Ectodermal cell (in vitro differentiated cells): ENCODE measurements around the gene AQP5.

Experiments
- H3K27ac ChIP-seq: 2 replicates; pipeline ENCODE4 v1.7.0; 2013; ENCODE audit warnings: mild to moderate bottlenecking, low read depth, low read length; ENCODE audit not compliant: insufficient read depth, poor library complexity, severe bottlenecking
- H3K27me3 ChIP-seq: 2 replicates; pipeline ENCODE4 v1.7.0; 2013; ENCODE audit warnings: mild to moderate bottlenecking, low read length; ENCODE audit not compliant: insufficient read depth, control insufficient read depth, poor library complexity, severe bottlenecking
- H3K36me3 ChIP-seq: one replicate; pipeline ENCODE4 v1.7.0; 2013; ENCODE audit warnings: low read length; ENCODE audit not compliant: control insufficient read depth, insufficient read depth
- H3K4me1 ChIP-seq: one replicate; pipeline ENCODE4 v1.7.0; 2013; ENCODE audit warnings: low read length; ENCODE audit not compliant: control insufficient read depth, insufficient read depth
- H3K4me3 ChIP-seq: 2 replicates; pipeline ENCODE4 v1.7.0; 2013; ENCODE audit warnings: low read depth, low read length, control low read depth; ENCODE audit not compliant: insufficient read depth
- H3K9me3 ChIP-seq: 2 replicates; pipeline ENCODE4 v1.7.0; 2013; ENCODE audit warnings: mild to moderate bottlenecking, low read length, moderate library complexity; ENCODE audit not compliant: control insufficient read depth
- WGBS, 2 experiments: methylation state at CpG; one replicate each; pipeline ENCODE4 v1.1.7; 2013; ENCODE audit warnings: missing lambda C conversion rate in 2 of 2; 5-methylcytosine and 5-hydroxymethylcytosine counted together

AQP5 gene

GRCh38 chr12:49949866-49950265 lies 11.8 kb upstream of the AQP5 start:
- H3K4me1 ChIP-seq: no peaks in the 10 kb centered on the region
- H3K36me3 ChIP-seq: no peaks in the 10 kb centered on the region
- no peak overlapping the region for H3K4me3 ChIP-seq
- H3K9me3 ChIP-seq: no peaks in the 10 kb centered on the region
- H3K27ac ChIP-seq: no peak overlapping the region
- WGBS, 2 experiments: 93 to 98% methylated on average over 3 of the region's 3 CpGs
- H3K27me3 ChIP-seq: peaks cover 7% of the 10 kb centered on the region

- H3K27ac ChIP-seq: no peak within 1 kb of the TSS
- H3K36me3 ChIP-seq: no peaks in the 10 kb centered on the region
- no peaks in the 10 kb centered on the region for H3K4me1 ChIP-seq
- peaks cover 4% of the 10 kb centered on the region for H3K27me3 ChIP-seq
- WGBS, 2 experiments: 91% methylated on average over 32 of the region's 32 CpGs
- no peak within 1 kb of the TSS for H3K4me3 ChIP-seq
- no peaks in the 10 kb centered on the region for H3K9me3 ChIP-seq
These were observed 11.1 kb upstream of the AQP5 start, which contains the start of gene AQP2 for GRCh38 chr12:49950273-49951251. TSS of gene AQP2 (plus strand) at chr12:49950737. CDS start at chr12:49950831, 94 bp downstream.

- no peaks in the 10 kb centered on the region for H3K9me3 ChIP-seq
- H3K4me1 ChIP-seq: no peaks in the 10 kb centered on the region
- H3K27me3 ChIP-seq: no peaks in the 10 kb centered on the region
- no peaks in the 10 kb centered on the region for H3K36me3 ChIP-seq
- WGBS, 2 experiments: 84 to 86% methylated on average over 14 of the region's 14 CpGs
- no peak overlapping the region for H3K27ac ChIP-seq
- H3K4me3 ChIP-seq: no peak overlapping the region
These were observed 10.0 kb upstream of the AQP5 start for GRCh38 chr12:49951411-49952240.

- Histone ChIP-seq H3K36me3 (no peaks in the 10 kb centered on the region), H3K4me3 (no peak overlapping the region), H3K9me3 (no peaks in the 10 kb centered on the region), H3K27me3 (no peaks in the 10 kb centered on the region), H3K27ac (no peak overlapping the region), H3K4me1 (no peaks in the 10 kb centered on the region)
- WGBS, 2 experiments: 89 to 92% methylated on average over 1 of the region's 1 CpG
These were observed 9.1 kb upstream of the AQP5 start for GRCh38 chr12:49952391-49953055.

GRCh38 chr12:49953151-49953550 lies 8.5 kb upstream of the AQP5 start:
- no peaks in the 10 kb centered on the region for H3K27me3 ChIP-seq
- no peaks in the 10 kb centered on the region for H3K4me1 ChIP-seq
- no peak overlapping the region for H3K4me3 ChIP-seq
- 95 to 96% methylated on average over 4 of the region's 4 CpGs for WGBS, 2 experiments
- no peaks in the 10 kb centered on the region for H3K36me3 ChIP-seq
- no peaks in the 10 kb centered on the region for H3K9me3 ChIP-seq
- H3K27ac ChIP-seq: no peak overlapping the region

- no peaks in the 10 kb centered on the region for H3K27me3 ChIP-seq
- no peaks in the 10 kb centered on the region for H3K36me3 ChIP-seq
- WGBS, 2 experiments: 89% methylated on average over 21 of the region's 21 CpGs
- H3K4me1 ChIP-seq: no peaks in the 10 kb centered on the region
- H3K9me3 ChIP-seq: no peaks in the 10 kb centered on the region
- H3K27ac ChIP-seq: no peak overlapping the region
- no peak overlapping the region for H3K4me3 ChIP-seq
These were observed 7.5 kb upstream of the AQP5 start for GRCh38 chr12:49953961-49954846.

GRCh38 chr12:49954863-49955830 lies 6.5 kb upstream of the AQP5 start:
- H3K4me3 ChIP-seq: no peak overlapping the region
- H3K27me3 ChIP-seq: peaks cover 7% of the 10 kb centered on the region
- 84 to 85% methylated on average over 53 of the region's 53 CpGs for WGBS, 2 experiments
- no peak overlapping the region for H3K27ac ChIP-seq
- H3K36me3 ChIP-seq: no peaks in the 10 kb centered on the region
- H3K4me1 ChIP-seq: peaks cover 6% of the 10 kb centered on the region
- no peaks in the 10 kb centered on the region for H3K9me3 ChIP-seq

GRCh38 chr12:49955899-49956662 lies 5.6 kb upstream of the AQP5 start:
- 78 to 81% methylated on average over 13 of the region's 13 CpGs for WGBS, 2 experiments
- Histone ChIP-seq H3K27me3 (peaks cover 17% of the 10 kb centered on the region), H3K9me3 (no peaks in the 10 kb centered on the region), H3K4me1 (peaks cover 10% of the 10 kb centered on the region), H3K4me3 (no peak overlapping the region), H3K27ac (no peak overlapping the region), H3K36me3 (no peaks in the 10 kb centered on the region)
